ENCODE measurements around the gene BTBD19.
A peak's percentile ranks its signal among the peaks of the same experiment; 100 is the strongest.
"Not testable (repeated sequence)": the region's sequence is repeated elsewhere in the genome, so short reads cannot be mapped to it uniquely, and the experiment has no call there.

The BTBD19 gene

GRCh38 chr1:44834328-44834727 is 26.0 kb downstream of the BTBD19 start:
- H4K91ac ChIP-seq (ENCODE audit: low read depth, low read length, poor library complexity), result no peak overlapping the region
- H2BK5ac ChIP-seq (ENCODE audit: low read length), result no peak overlapping the region
- no peak overlapping the region for H2AFZ ChIP-seq (ENCODE audit: low read length)
- H3K18ac ChIP-seq (ENCODE audit: low read length), result no peak overlapping the region
- H4K8ac ChIP-seq (ENCODE audit: low read depth, low read length), result no peak overlapping the region
- H3K23ac ChIP-seq (ENCODE audit: low read depth, low read length, poor library complexity), result no peak overlapping the region
- H2AK5ac ChIP-seq (ENCODE audit: low read depth, low read length), result no peak overlapping the region
- no peak for DNase-seq (ENCODE audit: low spot score)
- H3K4me3 ChIP-seq (ENCODE audit: low read length in 2 of 2), result no peak overlapping the region
- no peak overlapping the region for H2BK120ac ChIP-seq (ENCODE audit: low read depth, low read length)
- no peak overlapping the region for H2BK12ac ChIP-seq (ENCODE audit: low read length)
- WGBS, 2 donors (ENCODE audit: extremely low coverage in 2 of 2, insufficient read length in 2 of 2, insufficient replicate concordance in 1 of 2), result no CpG with 5 or more reads among the region's 7 CpGs
- no peak overlapping the region for H3K9ac ChIP-seq (ENCODE audit: low read depth, low read length, poor library complexity)
- no peak overlapping the region for H3K4me2 ChIP-seq (ENCODE audit: insufficient read depth, low read length, poor library complexity, severe bottlenecking)
- peaks cover 0 to 3% of the 10 kb centered on the region in 2 donors for H3K4me1 ChIP-seq (ENCODE audit: control insufficient read depth in 2 of 2, insufficient read depth in 1 of 2, low read depth in 1 of 2, low read length in 2 of 2)
- no peak overlapping the region for H3K27ac ChIP-seq (replicated peaks; ENCODE audit: low read length)
- no peak overlapping the region for H3K4ac ChIP-seq (ENCODE audit: low read length)
- H2BK15ac ChIP-seq (ENCODE audit: low read length), result no peak overlapping the region
- H3K36me3 ChIP-seq (replicated peaks in 1 of 2; ENCODE audit: control insufficient read depth in 2 of 2, insufficient read depth in 2 of 2, low read length in 2 of 2), result no peaks in the 10 kb centered on the region
- no peaks in the 10 kb centered on the region for H3K27me3 ChIP-seq (ENCODE audit: control insufficient read depth in 3 of 3, insufficient read depth in 3 of 3, low read depth in 1 of 3, low read length in 3 of 3)
- no peaks in the 10 kb centered on the region for H3K79me1 ChIP-seq (ENCODE audit: low read depth, low read length)
- H3K9me3 ChIP-seq (replicated peaks in 1 of 2; ENCODE audit: control insufficient read depth in 2 of 2, insufficient read depth in 1 of 2, low read depth in 1 of 2, low read length in 2 of 2), result peaks cover 0 to 10% of the 10 kb centered on the region in 2 donors
- H3K14ac ChIP-seq (ENCODE audit: low read length), result no peak overlapping the region

GRCh38 chr1:44835738-44836675 is 27.7 kb downstream of the BTBD19 start:
- H3K4me3 ChIP-seq (ENCODE audit: low read length in 2 of 2), result no peak overlapping the region
- no CpG with 5 or more reads among the region's 23 CpGs for WGBS, 2 donors (ENCODE audit: extremely low coverage in 2 of 2, insufficient read length in 2 of 2, insufficient replicate concordance in 1 of 2)
- H2BK12ac ChIP-seq (ENCODE audit: low read length), result no peak overlapping the region
- no peaks in the 10 kb centered on the region for H3K79me1 ChIP-seq (ENCODE audit: low read depth, low read length)
- no peak overlapping the region for H3K27ac ChIP-seq (replicated peaks; ENCODE audit: low read length)
- H3K14ac ChIP-seq (ENCODE audit: low read length), result no peak overlapping the region
- no peak overlapping the region for H2BK15ac ChIP-seq (ENCODE audit: low read length)
- no peak overlapping the region for H2AK5ac ChIP-seq (ENCODE audit: low read depth, low read length)
- DNase-seq (ENCODE audit: low spot score), result peak; percentile 73
- no peak overlapping the region for H2BK5ac ChIP-seq (ENCODE audit: low read length)
- peaks cover 0 to 2% of the 10 kb centered on the region in 2 donors for H3K9me3 ChIP-seq (replicated peaks in 1 of 2; ENCODE audit: control insufficient read depth in 2 of 2, insufficient read depth in 1 of 2, low read depth in 1 of 2, low read length in 2 of 2)
- no peak overlapping the region for H4K91ac ChIP-seq (ENCODE audit: low read depth, low read length, poor library complexity)
- H3K9ac ChIP-seq (ENCODE audit: low read depth, low read length, poor library complexity), result no peak overlapping the region
- H3K23ac ChIP-seq (ENCODE audit: low read depth, low read length, poor library complexity), result no peak overlapping the region
- H2AFZ ChIP-seq (ENCODE audit: low read length), result peak overlapping the region; percentile 65
- no peak overlapping the region for H3K4me2 ChIP-seq (ENCODE audit: insufficient read depth, low read length, poor library complexity, severe bottlenecking)
- peaks cover 0 to 3% of the 10 kb centered on the region in 2 donors for H3K4me1 ChIP-seq (ENCODE audit: control insufficient read depth in 2 of 2, insufficient read depth in 1 of 2, low read depth in 1 of 2, low read length in 2 of 2)
- H3K18ac ChIP-seq (ENCODE audit: low read length), result no peak overlapping the region
- no peak overlapping the region for H3K4ac ChIP-seq (ENCODE audit: low read length)
- H4K8ac ChIP-seq (ENCODE audit: low read depth, low read length), result no peak overlapping the region
- H2BK120ac ChIP-seq (ENCODE audit: low read depth, low read length), result no peak overlapping the region
- H3K27me3 ChIP-seq (ENCODE audit: control insufficient read depth in 3 of 3, insufficient read depth in 3 of 3, low read depth in 1 of 3, low read length in 3 of 3), result no peaks in the 10 kb centered on the region
- H3K36me3 ChIP-seq (replicated peaks in 1 of 2; ENCODE audit: control insufficient read depth in 2 of 2, insufficient read depth in 2 of 2, low read length in 2 of 2), result no peaks in the 10 kb centered on the region

- not testable (repeated sequence) for H3K27me3 ChIP-seq (ENCODE audit: control insufficient read depth in 3 of 3, insufficient read depth in 3 of 3, low read depth in 1 of 3, low read length in 3 of 3); H3K79me1 ChIP-seq (ENCODE audit: low read depth, low read length); H3K4me2 ChIP-seq (ENCODE audit: insufficient read depth, low read length, poor library complexity, severe bottlenecking); H4K91ac ChIP-seq (ENCODE audit: low read depth, low read length, poor library complexity); H3K4me1 ChIP-seq (ENCODE audit: control insufficient read depth in 2 of 2, insufficient read depth in 1 of 2, low read depth in 1 of 2, low read length in 2 of 2); H2BK120ac ChIP-seq (ENCODE audit: low read depth, low read length); H3K36me3 ChIP-seq (replicated peaks in 1 of 2; ENCODE audit: control insufficient read depth in 2 of 2, insufficient read depth in 2 of 2, low read length in 2 of 2); H2BK12ac ChIP-seq (ENCODE audit: low read length); H3K4me3 ChIP-seq (ENCODE audit: low read length in 2 of 2); H3K9ac ChIP-seq (ENCODE audit: low read depth, low read length, poor library complexity); H3K27ac ChIP-seq (replicated peaks; ENCODE audit: low read length); H2BK5ac ChIP-seq (ENCODE audit: low read length); H4K8ac ChIP-seq (ENCODE audit: low read depth, low read length); DNase-seq (ENCODE audit: low spot score); H3K18ac ChIP-seq (ENCODE audit: low read length); H3K23ac ChIP-seq (ENCODE audit: low read depth, low read length, poor library complexity); H2AFZ ChIP-seq (ENCODE audit: low read length); H3K4ac ChIP-seq (ENCODE audit: low read length); H2BK15ac ChIP-seq (ENCODE audit: low read length); H3K14ac ChIP-seq (ENCODE audit: low read length); H2AK5ac ChIP-seq (ENCODE audit: low read depth, low read length); H3K9me3 ChIP-seq (replicated peaks in 1 of 2; ENCODE audit: control insufficient read depth in 2 of 2, insufficient read depth in 1 of 2, low read depth in 1 of 2, low read length in 2 of 2)
- WGBS, 2 donors (ENCODE audit: extremely low coverage in 2 of 2, insufficient read length in 2 of 2, insufficient replicate concordance in 1 of 2), result no CpG with 5 or more reads among the region's 11 CpGs
Measured at GRCh38 chr1:44838294-44838693, 30.0 kb downstream of the BTBD19 start.

- Histone ChIP-seq H4K91ac (ENCODE audit: low read depth, low read length, poor library complexity) (no peak overlapping the region), H3K18ac (ENCODE audit: low read length) (peak overlapping the region; percentile 49), H4K8ac (ENCODE audit: low read depth, low read length) (no peak overlapping the region), H2BK12ac (ENCODE audit: low read length) (peak overlapping the region; percentile 53), H3K36me3 (replicated peaks in 1 of 2; ENCODE audit: control insufficient read depth in 2 of 2, insufficient read depth in 2 of 2, low read length in 2 of 2) (no peaks in the 10 kb centered on the region), H3K4ac (ENCODE audit: low read length) (no peak overlapping the region), H2BK5ac (ENCODE audit: low read length) (no peak overlapping the region), H2AFZ (ENCODE audit: low read length) (peak overlapping the region; percentile 5), H3K4me2 (ENCODE audit: insufficient read depth, low read length, poor library complexity, severe bottlenecking) (no peak overlapping the region), H3K27ac (replicated peaks; ENCODE audit: low read length) (no peak overlapping the region), H3K14ac (ENCODE audit: low read length) (no peak overlapping the region), H2BK120ac (ENCODE audit: low read depth, low read length) (no peak overlapping the region), H3K23ac (ENCODE audit: low read depth, low read length, poor library complexity) (peak overlapping the region; percentile 74), H3K4me3 (ENCODE audit: low read length in 2 of 2) (no peak overlapping the region), H2AK5ac (ENCODE audit: low read depth, low read length) (no peak overlapping the region), H3K79me1 (ENCODE audit: low read depth, low read length) (no peaks in the 10 kb centered on the region), H3K27me3 (ENCODE audit: control insufficient read depth in 3 of 3, insufficient read depth in 3 of 3, low read depth in 1 of 3, low read length in 3 of 3) (peaks cover 0 to 8% (median 0%) of the 10 kb centered on the region in 3 experiments), H3K4me1 (ENCODE audit: control insufficient read depth in 2 of 2, insufficient read depth in 1 of 2, low read depth in 1 of 2, low read length in 2 of 2) (peaks cover 0 to 8% of the 10 kb centered on the region in 2 donors), H3K9ac (ENCODE audit: low read depth, low read length, poor library complexity) (peak overlapping the region; percentile 52), H3K9me3 (replicated peaks in 1 of 2; ENCODE audit: control insufficient read depth in 2 of 2, insufficient read depth in 1 of 2, low read depth in 1 of 2, low read length in 2 of 2) (peaks cover 0 to 2% of the 10 kb centered on the region in 2 donors), H2BK15ac (ENCODE audit: low read length) (no peak overlapping the region)
- DNase-seq (ENCODE audit: low spot score), result no peak
- WGBS, 2 donors (ENCODE audit: extremely low coverage in 2 of 2, insufficient read length in 2 of 2, insufficient replicate concordance in 1 of 2), result no CpG with 5 or more reads among the region's 4 CpGs
Measured at GRCh38 chr1:44839576-44839975, 31.3 kb downstream of the BTBD19 start.
